ENCODE measurements around the gene VPS8.

VPS8 gene

GRCh38 chr3:184822081-184822480 lies 10.1 kb downstream of the VPS8 start:
- Histone ChIP-seq H3K4me3 (IDR thresholded peaks at IDR 0.05; ENCODE audit: insufficient read depth, low read depth, low read length) (no peak overlapping the region), H3K79me2 (ENCODE audit: insufficient read depth, low read depth) (no peaks in the 10 kb centered on the region)

DNA sequence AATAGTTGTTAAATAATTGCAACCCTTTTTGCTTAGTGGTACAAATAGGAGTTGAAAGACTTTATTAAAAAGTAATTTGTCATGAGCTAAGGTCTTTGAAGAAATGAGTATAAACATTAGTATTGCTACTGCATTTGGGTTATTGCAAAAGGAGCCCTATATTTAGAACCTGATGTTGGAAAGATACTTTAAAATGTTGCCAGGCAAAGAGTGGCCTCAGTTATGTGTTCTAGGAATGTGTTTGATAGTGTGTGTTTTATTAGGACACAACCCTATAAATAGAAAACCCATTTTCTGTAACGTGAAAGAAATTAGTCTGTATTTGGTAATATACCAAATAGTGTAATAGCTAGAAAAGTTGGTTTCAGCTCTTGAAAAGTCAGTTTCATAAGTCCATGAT lies 10.7 kb downstream of the VPS8 start:
- no peaks in the 10 kb centered on the region for H3K36me3 ChIP-seq (ENCODE audit: insufficient read depth)
- H3K27ac ChIP-seq = no peak overlapping the region
- H3K4me3 ChIP-seq (IDR thresholded peaks at IDR 0.05; ENCODE audit: insufficient read depth, low read depth, low read length) = no peak overlapping the region
- H3K4me1 ChIP-seq (ENCODE audit: low read depth, poor library complexity, severe bottlenecking) = no peaks in the 10 kb centered on the region
- no peak overlapping the region for H3K9ac ChIP-seq
- no peak overlapping the region for H3K4me2 ChIP-seq
- H3K27me3 ChIP-seq (ENCODE audit: insufficient read depth, low read depth) = no peaks in the 10 kb centered on the region
- H3K79me2 ChIP-seq (ENCODE audit: insufficient read depth, low read depth) = no peaks in the 10 kb centered on the region
- no peaks in the 10 kb centered on the region for H4K20me1 ChIP-seq (ENCODE audit: insufficient read depth)
- TF ChIP-seq, protein P1, sequence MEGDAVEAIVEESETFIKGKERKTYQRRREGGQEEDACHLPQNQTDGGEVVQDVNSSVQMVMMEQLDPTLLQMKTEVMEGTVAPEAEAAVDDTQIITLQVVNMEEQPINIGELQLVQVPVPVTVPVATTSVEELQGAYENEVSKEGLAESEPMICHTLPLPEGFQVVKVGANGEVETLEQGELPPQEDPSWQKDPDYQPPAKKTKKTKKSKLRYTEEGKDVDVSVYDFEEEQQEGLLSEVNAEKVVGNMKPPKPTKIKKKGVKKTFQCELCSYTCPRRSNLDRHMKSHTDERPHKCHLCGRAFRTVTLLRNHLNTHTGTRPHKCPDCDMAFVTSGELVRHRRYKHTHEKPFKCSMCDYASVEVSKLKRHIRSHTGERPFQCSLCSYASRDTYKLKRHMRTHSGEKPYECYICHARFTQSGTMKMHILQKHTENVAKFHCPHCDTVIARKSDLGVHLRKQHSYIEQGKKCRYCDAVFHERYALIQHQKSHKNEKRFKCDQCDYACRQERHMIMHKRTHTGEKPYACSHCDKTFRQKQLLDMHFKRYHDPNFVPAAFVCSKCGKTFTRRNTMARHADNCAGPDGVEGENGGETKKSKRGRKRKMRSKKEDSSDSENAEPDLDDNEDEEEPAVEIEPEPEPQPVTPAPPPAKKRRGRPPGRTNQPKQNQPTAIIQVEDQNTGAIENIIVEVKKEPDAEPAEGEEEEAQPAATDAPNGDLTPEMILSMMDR (conservative IDR thresholded peaks at IDR 0.05; ENCODE audit: low read depth, low read length) = no peak
- H2AFZ ChIP-seq (ENCODE audit: low read depth) = no peak overlapping the region

More at GRCh38 chr3:184822081-184822480, 10.1 kb downstream of the VPS8 start:
- Histone ChIP-seq H2AFZ (ENCODE audit: low read depth) (no peak overlapping the region), H3K4me2 (no peak overlapping the region), H3K9ac (no peak overlapping the region), H3K27me3 (ENCODE audit: insufficient read depth, low read depth) (no peaks in the 10 kb centered on the region), H3K36me3 (ENCODE audit: insufficient read depth) (no peaks in the 10 kb centered on the region), H4K20me1 (ENCODE audit: insufficient read depth) (no peaks in the 10 kb centered on the region), H3K4me1 (ENCODE audit: low read depth, poor library complexity, severe bottlenecking) (no peaks in the 10 kb centered on the region), H3K27ac (no peak overlapping the region)
- TF ChIP-seq, protein P1 (conservative IDR thresholded peaks at IDR 0.05; ENCODE audit: low read depth, low read length) = no peak

- Histone ChIP-seq H3K9ac (no peak overlapping the region), H3K4me2 (no peak overlapping the region), H2AFZ (ENCODE audit: low read depth) (no peak overlapping the region), H3K4me3 (IDR thresholded peaks at IDR 0.05; ENCODE audit: insufficient read depth, low read depth, low read length) (no peak overlapping the region), H3K27ac (no peak overlapping the region), H3K36me3 (ENCODE audit: insufficient read depth) (no peaks in the 10 kb centered on the region), H3K27me3 (ENCODE audit: insufficient read depth, low read depth) (no peaks in the 10 kb centered on the region), H4K20me1 (ENCODE audit: insufficient read depth) (no peaks in the 10 kb centered on the region), H3K4me1 (ENCODE audit: low read depth, poor library complexity, severe bottlenecking) (no peaks in the 10 kb centered on the region), H3K79me2 (ENCODE audit: insufficient read depth, low read depth) (no peaks in the 10 kb centered on the region)
- TF ChIP-seq, protein P1 (conservative IDR thresholded peaks at IDR 0.05; ENCODE audit: low read depth, low read length) = no peak
These were observed 12.0 kb downstream of the VPS8 start for GRCh38 chr3:184823990-184824389.

GRCh38 chr3:184825121-184825820 lies 13.3 kb downstream of the VPS8 start:
- Histone ChIP-seq H2AFZ (ENCODE audit: low read depth) (no peak overlapping the region), H3K27ac (no peak overlapping the region), H3K36me3 (ENCODE audit: insufficient read depth) (no peaks in the 10 kb centered on the region), H3K79me2 (ENCODE audit: insufficient read depth, low read depth) (no peaks in the 10 kb centered on the region), H3K4me1 (ENCODE audit: low read depth, poor library complexity, severe bottlenecking) (no peaks in the 10 kb centered on the region), H4K20me1 (ENCODE audit: insufficient read depth) (no peaks in the 10 kb centered on the region), H3K4me2 (no peak overlapping the region), H3K4me3 (IDR thresholded peaks at IDR 0.05; ENCODE audit: insufficient read depth, low read depth, low read length) (no peak overlapping the region), H3K9ac (no peak overlapping the region), H3K27me3 (ENCODE audit: insufficient read depth, low read depth) (no peaks in the 10 kb centered on the region)
- TF ChIP-seq, protein P1 (conservative IDR thresholded peaks at IDR 0.05; ENCODE audit: low read depth, low read length) = no peak
